ENCODE results near the gene AGTRAP. TPM values are rescaled to one million over a fixed set of nuclear protein-coding genes. Genes with fewer than 3 reads are reported as not detected.

The AGTRAP gene
- total RNA-seq, 1 donor from 2014 or later: 13.6 TPM

DNA sequence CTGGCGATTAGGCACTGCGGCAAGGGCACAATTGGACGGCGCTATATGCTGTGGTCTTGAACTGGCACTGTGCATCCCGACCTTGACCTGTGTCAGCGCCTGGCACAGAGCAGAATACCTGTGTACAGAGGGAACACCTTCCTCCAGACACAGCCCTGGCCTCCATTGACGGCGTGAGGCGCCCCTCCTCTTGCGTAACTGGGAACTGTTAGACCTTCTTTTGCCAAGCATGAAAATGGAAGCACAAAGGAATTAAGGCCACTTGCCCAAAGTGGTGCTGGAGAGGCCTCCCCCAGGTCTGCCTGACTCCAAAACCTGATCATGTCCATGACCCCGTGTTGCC is 6.8 kb upstream of the AGTRAP start:
- DNase-seq (no peak), ATAC-seq (ENCODE audit: poor library complexity) (no peak)
- intact Hi-C loops (cut with DNase I): no loop called here

DNA sequence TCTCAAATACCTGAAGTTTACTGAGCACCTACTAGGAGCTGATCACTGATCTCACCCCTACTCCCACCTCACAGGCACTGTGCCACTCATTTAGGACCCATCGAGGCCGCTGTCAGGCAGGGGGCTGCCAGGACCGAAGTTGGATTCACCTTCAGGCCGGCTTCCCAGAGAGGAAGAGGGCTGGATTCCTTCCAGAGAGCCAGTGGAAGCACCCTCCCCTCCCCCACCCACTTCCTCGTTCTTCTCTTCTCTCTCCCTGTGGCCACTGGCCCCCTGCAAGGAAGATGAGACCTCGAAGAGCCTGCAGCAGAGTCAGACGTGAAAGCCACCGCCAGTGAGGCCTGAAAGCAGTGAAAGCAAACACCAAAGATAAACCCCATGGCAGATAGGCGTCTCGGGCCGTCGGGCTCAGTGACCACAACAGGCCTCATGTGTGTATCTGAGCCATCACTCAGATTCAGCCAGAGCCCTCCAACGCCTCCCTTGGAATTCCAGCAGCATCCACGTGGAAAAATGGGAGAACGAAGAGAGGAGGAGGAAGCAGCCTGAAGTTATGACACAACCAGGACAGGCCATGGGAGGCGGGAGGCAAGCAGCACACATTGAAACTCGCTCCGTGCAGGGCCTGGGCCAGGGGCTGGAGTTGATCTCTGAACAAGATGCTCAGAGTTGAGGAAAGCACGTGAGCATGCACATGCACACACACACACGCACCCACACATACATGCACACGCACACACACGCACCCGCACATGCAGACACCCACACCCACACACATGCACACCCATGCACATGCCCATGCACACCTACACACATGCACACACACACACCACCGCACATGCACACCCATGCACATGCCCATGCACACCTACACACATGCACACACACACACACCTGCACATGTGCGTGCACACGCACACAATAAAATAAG is 6.2 kb upstream of the AGTRAP start:
- peak; percentile 61 for DNase-seq
- intact Hi-C loops (cut with DNase I): loop anchor here (10.0 kb wide), 1 partner anchor 55 kb away; no protein-coding TSS in a partner anchor
- peak; percentile 13 for ATAC-seq (ENCODE audit: poor library complexity)

DNA sequence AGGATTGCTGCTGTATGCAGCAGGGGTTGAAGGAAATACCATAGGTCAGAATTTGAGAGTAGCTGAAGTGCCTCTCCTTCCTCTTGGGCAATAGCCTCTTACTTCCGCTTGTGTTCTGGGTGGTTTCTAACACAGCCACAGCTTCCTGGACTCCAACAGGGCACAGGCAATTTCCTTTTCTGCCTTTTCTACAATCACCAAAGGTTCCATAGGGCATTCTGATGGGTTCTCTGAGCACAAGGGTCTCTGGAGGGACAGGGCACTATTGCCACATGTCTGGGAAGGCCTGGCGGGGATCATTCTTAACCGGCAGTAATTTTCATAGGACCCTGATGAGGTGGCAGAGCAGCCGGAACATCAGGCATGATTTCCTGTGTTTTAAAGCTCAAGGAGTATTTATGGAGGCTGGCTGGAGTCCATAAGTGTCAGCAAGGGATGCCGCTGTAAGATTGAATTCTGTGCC is 5.5 kb upstream of the AGTRAP start:
- intact Hi-C loops (cut with DNase I): loop anchor here (10.0 kb wide), 1 partner anchor 54 kb away; no protein-coding TSS in a partner anchor
- ATAC-seq (ENCODE audit: poor library complexity) (peak; percentile 63), DNase-seq (no peak)

DNA sequence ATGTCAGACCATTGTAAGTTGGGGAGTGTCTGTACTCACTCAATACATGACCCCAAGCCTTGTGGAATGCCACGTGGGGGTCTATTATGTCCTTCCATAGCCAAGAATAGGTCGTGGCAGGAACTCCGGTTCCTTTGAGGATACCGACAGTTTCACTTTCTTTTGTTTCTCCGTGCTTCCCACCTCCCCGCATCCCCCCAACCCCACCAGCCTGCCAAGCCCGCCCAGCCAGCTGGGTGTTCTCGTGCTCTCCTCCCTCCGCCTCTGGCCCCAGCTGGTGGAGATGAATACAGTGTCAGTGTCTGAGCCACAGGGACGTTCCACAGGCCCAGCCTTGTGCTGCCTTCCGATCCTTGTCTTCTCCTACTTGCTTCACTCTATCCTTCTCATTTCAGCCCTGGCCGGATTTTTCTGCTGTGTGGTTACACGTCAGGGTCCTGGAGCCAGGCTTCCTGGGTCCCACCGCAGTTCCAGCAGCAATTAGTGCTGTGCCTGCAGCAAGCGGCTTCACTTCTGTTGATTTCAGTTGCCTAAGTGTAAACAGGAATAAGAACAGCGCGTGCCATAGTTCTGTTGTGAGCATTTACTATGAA is 4.1 kb upstream of the AGTRAP start:
- ATAC-seq (ENCODE audit: poor library complexity) (peak; percentile 58), DNase-seq (peak; percentile 87)
- intact Hi-C loops (cut with DNase I): loop anchor here (10.0 kb wide), 1 partner anchor 53 kb away; no protein-coding TSS in a partner anchor

DNA sequence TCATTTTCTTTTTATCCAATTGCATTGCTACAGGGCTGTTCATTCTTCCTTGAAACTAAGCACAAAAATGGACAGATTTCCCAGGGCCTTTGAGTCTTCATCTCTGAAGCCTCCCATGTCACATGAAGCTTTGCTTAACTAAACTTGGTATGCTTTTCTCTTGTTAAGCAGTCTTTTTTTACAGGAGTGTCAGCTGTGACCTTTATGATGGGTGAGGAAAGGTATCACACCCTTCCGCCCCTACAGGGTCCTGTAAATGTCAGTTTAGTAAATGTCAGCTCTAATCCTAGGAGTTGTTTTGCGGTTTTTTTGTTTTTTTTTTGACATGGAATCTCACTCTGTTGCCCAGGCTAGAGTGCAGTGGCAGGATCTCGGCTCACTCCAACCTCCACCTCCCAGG is 2.6 kb upstream of the AGTRAP start:
- intact Hi-C loops (cut with DNase I): loop anchor here (10.0 kb wide), 1 partner anchor 51 kb away; no protein-coding TSS in a partner anchor
- DNase-seq (no peak), ATAC-seq (ENCODE audit: poor library complexity) (no peak)

DNA sequence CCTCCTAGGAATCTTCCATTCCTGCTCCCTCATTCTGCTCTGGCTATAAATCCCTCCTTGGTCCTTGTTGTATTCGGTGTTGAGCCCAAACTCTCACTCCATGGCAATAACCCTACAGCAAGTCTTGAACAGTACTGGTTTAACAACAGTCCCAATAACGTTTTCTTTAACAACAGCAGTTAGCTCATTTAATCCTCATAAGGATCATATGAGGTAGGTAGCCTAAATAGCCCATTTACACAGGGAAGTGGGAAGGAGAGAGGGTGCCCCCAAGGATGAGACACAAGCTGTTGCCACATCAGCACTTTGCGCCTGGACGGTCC is 444 bp upstream of the AGTRAP start:
- intact Hi-C loops (cut with DNase I): loop anchor here (10.0 kb wide), 1 partner anchor 49 kb away; no protein-coding TSS in a partner anchor
- ATAC-seq (ENCODE audit: poor library complexity): no peak
- no peak for DNase-seq

DNA sequence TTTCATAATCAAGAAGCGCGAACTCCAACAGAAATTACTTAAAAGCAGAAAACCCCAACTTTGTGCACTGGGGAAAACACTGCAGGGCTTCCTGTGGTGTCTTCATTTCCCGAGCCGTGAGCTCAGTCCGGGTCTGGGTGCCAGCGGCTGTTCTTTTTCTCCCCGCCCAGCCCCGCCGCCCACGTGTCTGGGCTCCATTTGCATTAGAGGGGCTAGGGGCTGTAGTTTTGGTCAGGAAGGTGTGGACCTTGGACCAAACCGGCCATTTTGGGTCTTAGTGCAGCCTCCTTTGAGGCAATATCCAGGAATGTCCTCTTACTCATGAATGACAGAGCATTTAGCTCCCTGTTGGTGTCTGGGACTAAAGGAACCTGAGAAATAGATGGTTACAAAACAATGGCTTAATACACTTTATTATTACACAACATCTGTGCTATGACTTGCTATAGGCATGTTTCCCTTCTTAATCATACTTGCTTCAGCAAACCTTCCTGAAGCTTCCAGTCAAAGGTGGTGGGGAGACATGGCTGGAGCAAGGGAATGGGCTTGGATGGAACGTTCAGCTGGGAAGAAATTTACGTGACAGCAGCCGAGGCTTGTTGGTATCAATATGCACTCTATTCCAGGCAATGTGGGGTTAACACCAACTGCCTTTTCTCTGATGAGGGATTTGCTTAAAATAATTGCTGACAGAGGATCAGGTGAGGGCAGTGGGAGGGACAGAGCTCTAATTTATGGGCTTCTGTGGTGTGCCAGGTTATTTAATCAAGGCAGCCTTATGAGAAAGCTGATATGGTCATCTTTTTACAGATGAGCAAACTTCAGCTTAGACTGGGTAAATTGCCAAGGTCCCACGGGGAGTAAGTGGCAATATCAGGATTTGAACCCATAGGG is 1.1 kb downstream of the AGTRAP start:
- peak; percentile 79 for DNase-seq
- intact Hi-C loops (cut with DNase I): loop anchor here (10.0 kb wide), 1 partner anchor 48 kb away; no protein-coding TSS in a partner anchor
- peak; percentile 59 for ATAC-seq (ENCODE audit: poor library complexity)

DNA sequence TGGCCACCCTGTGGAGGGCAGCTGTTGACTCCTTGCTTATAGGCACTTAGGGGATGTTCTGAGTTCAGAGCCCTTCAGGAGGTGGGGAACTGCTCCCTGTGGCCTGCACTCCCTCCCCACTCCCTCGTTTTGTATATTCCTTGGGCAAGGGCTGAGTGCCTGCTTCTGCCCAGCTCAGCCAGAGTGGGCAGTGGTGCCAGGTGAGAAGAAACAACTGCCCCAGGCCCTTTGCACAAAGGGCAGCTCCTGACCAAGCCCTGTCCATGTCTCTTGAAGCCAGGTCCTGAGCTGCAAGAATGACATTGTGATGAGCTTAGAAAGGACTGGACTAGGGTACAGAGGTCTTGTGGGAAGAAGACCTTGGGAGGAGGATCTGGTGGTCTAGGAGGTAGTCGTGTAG is 2.2 kb downstream of the AGTRAP start:
- intact Hi-C loops (cut with DNase I): loop anchor here (10.0 kb wide), 1 partner anchor 47 kb away; no protein-coding TSS in a partner anchor
- no peak for ATAC-seq (ENCODE audit: poor library complexity)

DNA sequence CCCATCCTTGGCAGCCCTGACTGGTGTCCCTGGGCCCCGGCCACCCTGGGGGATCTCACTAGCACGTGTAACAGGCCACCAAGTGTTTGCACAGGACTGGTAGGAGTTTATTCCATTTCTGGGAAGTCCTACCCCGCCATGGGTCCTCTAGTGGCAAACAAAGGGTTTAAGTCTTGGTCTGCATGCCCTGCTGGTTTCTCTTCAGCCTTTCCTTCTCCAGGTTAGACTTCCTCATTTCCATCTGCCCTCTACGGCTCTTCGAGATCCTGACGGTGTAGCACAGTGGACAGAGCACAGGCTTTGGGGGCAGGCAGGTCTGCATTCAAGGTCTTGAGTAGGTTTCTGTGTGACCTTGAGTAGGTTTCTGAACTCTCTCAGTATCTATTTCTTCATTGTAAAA is 2.8 kb downstream of the AGTRAP start:
- intact Hi-C loops (cut with DNase I): loop anchor here (10.0 kb wide), 1 partner anchor 46 kb away; no protein-coding TSS in a partner anchor
- ATAC-seq (ENCODE audit: poor library complexity): no peak

More for the DNA sequence above, 2.2 kb downstream of the AGTRAP start:
- DNase-seq: no peak

DNA sequence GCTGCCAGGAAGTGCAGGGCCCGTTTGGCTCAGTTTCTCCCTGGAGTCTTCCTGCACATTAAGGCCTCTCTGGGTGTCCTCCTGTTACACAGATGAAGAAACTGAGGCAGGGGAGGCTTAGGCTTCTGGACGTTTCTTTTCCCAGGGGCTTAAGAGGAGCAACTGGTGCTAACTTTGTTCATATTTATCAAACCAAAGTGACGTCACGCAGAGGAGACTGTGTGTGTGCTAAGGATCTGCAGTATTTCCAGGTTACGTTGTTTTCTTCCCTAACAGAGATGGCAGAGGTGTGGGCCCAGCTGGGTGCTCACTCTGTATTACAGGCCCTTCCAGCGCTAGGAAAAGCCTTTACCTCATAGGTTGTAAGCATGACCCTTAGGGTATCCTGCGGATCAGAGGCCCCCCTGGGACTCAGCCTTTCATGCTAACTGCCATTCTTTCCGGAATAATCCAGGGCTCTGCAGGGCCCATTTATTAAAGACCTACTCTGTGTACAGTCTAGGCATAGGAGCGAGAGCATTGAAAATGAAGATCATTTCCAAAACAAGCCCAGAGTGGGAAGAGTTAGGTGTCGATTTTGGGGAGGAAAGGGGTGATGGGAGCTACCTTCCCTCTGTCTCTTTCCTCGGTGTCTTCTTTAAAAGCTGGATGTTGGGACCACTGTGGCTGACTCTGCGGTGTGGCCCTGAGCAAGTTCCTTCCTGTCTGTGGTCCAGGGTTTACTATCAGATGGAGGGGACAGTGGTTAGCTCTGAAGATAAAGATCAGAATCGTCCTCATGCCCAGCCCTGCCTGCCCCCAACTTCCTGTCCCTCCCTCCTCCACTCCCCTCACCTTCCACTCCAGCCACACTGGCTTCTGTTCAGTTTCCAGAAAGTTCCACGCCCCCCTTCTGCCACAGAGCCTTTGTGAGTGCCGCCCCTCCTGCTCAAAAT is 4.6 kb downstream of the AGTRAP start:
- intact Hi-C loops (cut with DNase I): no loop called here
- ATAC-seq (ENCODE audit: poor library complexity) (no peak), DNase-seq (no peak)

More for the DNA sequence above, 2.8 kb downstream of the AGTRAP start:
- no peak for DNase-seq

DNA sequence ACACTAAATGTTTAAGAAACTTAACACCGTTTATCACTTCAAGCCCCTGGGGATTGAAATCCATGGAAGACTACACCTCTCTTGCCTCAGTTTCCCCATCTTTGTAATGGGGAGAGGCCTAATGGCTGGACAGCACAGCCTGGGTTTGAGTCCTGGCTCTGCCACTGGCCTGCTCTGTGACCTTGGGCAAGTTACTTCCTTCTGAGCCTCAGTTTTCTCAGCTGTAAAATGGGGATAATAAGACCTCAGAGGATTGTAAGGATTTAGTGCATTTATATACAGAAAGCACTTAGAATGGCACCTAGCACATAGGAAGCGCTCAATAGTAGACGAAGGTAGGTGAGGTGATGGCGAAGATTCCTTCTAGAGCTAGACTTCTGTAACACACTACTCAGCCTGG is 5.5 kb downstream of the AGTRAP start:
- ATAC-seq (ENCODE audit: poor library complexity): no peak
- intact Hi-C loops (cut with DNase I): no loop called here

DNA sequence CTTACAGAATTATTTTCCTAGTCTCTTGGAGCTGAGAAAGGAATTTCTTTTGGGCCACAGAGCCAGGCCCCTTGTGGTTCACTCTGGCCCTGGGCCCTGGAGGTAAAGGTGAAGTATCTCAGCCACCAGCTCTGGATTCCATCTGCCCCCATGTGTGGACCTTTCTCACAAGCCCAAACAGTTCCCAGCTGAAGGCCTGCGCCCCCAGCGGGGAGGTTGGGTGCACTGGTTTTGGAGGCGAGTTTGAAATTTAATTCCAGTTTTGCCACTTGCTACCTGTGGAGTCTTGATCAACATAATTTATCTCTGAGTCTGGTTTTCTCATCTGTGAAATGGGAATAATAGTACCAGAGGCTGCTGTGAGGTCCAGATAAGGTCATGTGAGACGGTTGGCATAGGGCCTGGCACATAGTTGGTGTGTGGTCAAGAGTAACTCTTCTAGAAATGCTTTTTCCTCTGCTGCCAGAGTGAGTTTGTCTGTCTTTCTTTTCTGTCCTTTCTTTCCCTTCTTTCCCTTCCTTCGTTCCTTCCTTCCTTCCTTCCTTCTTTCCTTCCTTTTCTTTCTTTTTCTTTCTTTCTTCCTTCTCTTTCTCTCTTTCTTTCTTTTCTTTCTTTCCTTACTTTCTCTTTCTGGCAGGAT is 6.1 kb downstream of the AGTRAP start:
- intact Hi-C loops (cut with DNase I): no loop called here
- no peak for ATAC-seq (ENCODE audit: poor library complexity)
- DNase-seq: no peak

More for the DNA sequence above, 5.5 kb downstream of the AGTRAP start:
- no peak for DNase-seq

DNA sequence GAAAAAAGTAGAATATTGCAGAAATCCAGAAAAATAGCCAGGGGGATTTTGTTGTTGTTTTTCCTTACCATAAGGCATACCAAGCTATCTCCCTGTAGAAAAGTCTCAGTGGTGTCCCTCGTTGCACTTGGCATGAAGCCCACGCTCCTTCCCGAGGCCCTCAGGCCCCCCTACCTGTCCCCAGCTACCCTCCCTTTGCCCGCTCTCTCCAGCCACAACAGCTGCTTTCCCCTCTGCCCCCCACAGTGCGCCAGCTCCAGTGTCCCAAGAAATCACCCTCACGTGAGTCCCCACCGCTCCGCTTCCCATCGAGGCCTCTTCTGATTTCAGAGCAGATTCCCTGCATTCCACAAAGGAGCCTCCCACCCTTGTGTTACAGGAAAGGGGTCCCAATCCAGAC is 8.4 kb downstream of the AGTRAP start:
- DNase-seq (no peak), ATAC-seq (ENCODE audit: poor library complexity) (no peak)
- intact Hi-C loops (cut with DNase I): no loop called here

DNA sequence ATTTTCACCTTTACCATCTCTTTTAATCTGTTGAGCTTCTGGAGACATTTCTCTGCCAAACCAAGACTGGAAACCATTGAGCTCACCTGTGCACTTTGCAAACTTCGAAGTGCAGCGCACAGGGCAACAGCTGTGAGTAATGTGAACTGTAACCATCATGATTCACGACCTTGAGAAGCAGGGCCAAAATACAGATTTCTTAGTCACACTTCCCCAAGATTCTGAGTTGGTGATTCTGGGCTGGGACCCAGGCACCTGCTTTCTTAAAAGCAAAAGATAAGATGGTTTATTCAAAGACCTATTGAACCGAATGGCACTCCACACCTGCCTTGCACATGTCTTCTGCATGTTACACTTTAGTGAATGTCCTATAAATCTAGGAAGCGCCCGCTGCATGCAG is 10.2 kb downstream of the AGTRAP start:
- no peak for DNase-seq
- intact Hi-C loops (cut with DNase I): no loop called here
- ATAC-seq (ENCODE audit: poor library complexity): no peak

DNA sequence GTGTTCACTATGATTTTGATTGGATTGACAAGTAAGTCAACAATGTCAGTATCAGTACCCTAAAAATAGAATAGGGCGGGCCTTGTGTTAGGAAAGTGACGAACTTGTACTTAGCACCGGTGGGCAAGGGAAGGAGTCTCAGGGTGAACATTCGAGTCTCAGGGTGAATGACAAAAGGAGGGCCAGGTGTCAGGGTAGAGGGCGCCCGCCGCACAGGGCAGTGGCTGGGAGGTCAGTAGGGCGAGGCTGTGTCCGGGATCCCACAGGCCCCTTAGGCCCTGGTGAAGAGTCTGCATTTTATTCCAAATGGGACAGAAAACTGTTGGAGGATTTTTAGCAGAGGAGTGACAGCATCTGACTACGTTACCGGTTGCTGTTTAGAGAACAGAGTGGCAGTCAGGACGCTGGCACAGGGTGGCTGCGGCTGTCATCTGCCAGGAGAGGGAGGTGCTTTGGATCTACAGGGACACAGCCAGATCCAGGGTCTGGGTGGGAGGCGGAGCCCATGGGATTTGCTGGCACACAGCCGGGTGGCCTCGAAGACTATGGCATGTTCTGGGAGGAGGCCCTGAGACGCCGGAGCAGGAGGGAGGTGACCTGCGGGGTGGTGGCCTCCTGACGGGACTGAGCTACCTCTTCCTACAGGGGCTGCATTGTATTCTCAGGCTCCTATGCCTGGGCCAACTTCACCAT is 11.0 kb downstream of the AGTRAP start:
- intact Hi-C loops (cut with DNase I): no loop called here
- DNase-seq (peak; percentile 62), ATAC-seq (ENCODE audit: poor library complexity) (peak; percentile 73)

DNA sequence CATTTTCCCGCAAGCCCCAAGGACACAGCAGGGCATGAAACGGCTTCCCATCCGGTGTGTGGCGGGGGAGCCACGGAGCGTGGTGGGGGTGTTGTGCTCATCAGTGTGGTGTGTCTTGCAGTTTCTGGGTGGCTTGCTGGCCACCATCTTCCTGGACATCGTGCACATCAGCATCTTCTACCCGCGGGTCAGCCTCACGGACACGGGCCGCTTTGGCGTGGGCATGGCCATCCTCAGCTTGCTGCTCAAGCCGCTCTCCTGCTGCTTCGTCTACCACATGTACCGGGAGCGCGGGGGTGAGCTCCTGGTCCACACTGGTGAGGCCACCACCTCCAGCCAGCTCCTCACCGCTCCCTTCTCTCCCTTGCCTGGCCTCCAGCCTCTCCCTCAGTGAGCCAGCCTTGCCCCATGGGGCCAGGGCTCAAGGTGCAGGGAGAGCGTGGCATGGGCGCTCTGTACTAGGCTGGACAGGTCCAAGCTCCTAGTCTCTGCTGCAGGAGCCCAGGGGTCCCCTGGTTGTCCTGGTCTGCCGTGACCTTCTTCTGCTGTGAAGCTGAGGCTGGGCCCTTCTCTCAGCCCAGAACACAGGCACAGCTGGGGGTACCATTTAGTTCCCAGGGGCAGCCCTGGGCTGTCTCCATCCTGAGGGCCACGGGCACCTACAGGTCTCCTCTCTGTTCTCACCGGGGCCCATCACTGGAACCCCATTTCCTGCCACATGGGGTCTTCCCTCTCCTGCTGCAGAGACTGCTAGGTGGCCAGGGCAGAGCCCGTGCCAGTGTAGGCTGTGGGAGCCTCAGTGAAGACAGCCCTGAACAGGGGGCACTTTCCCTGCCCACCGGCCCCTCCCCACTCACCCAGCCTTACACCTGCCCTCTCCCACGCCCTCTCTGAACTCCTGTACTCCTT is 12.6 kb downstream of the AGTRAP start:
- intact Hi-C loops (cut with DNase I): no loop called here
- ATAC-seq (ENCODE audit: poor library complexity): peak; percentile 3

More for the DNA sequence above, 12.6 kb downstream of the AGTRAP start:
- DNase-seq: no peak

Measured in Right ventricle myocardium superior (tissue), 1 donor.